Panc1 (cell line): ENCODE data around the gene MIXL1. TPM values are rescaled to one million over a fixed set of nuclear protein-coding genes. Genes with fewer than 3 reads are reported as not detected.

ENCODE experiments used
- ATAC-seq: fragments of 200-7000 bp; cut with Tn5 transposase; 2 replicates; pipeline ENCODE4 v1.9.1; 2020; ENCODE audit warnings: mild to moderate bottlenecking, moderate library complexity
- BruUV-seq: library from RNA; stranded (reverse); fragments of 400-500 nt; replicated peaks from 2 replicates; lab custom pipeline; 2021; lab: Mats Ljungman, UMichigan
- CTCF ChIA-PET: fragments of 300-600 bp; sonication (Branson Sonifier 250); formaldehyde crosslinking; loops from one replicate; lab custom pipeline; 2022; ENCODE audit warnings: antibody characterized with exemption; lab: Charles Lee
- POLR2A ChIA-PET: fragments of 300-600 bp; sonication (Branson Sonifier 250); formaldehyde crosslinking; loops from one replicate; lab custom pipeline; 2022; ENCODE audit warnings: antibody characterized with exemption; lab: Charles Lee
- DNase-seq: peaks from one replicate; pipeline ENCODE4 v3.0.0-alpha.2; 2010; ENCODE audit warnings: low read depth, low spot score
- H3K27ac ChIP-seq: 2 replicates; pipeline ENCODE4 v1.5.1; 2011; ENCODE audit warnings: mild to moderate bottlenecking, low read length, inconsistent platforms
- H3K27me3 ChIP-seq: fragments of 200-500 bp; sonication (Bioruptor generic); 2 replicates; pipeline ENCODE4 v1.6.0; 2014; ENCODE audit warnings: low read length, inconsistent platforms; ENCODE audit not compliant: control insufficient read depth, insufficient read depth
- H3K36me3 ChIP-seq: fragments of 200-500 bp; sonication (Bioruptor generic); 2 replicates; pipeline ENCODE4 v1.5.1; 2014; ENCODE audit warnings: inconsistent platforms, mild to moderate bottlenecking, low read length, moderate library complexity; ENCODE audit not compliant: control insufficient read depth, insufficient read depth
- H3K4me1 ChIP-seq: 2 replicates; pipeline ENCODE4 v1.5.1; 2011; ENCODE audit warnings: inconsistent platforms, mild to moderate bottlenecking, low read length, moderate library complexity; ENCODE audit not compliant: control insufficient read depth, insufficient read depth
- H3K4me3 ChIP-seq, 2 experiments: 2 replicates each; pipeline ENCODE4 v1.5.1; 2011 to 2012; ENCODE audit warnings: low read depth in 2 of 2, low read length in 2 of 2, mild to moderate bottlenecking in 2 of 2, inconsistent platforms in 1 of 2, moderate library complexity in 1 of 2
- H3K9me3 ChIP-seq: fragments of 200-500 bp; sonication (Bioruptor generic); 2 replicates; pipeline ENCODE4 v1.5.1; 2014; ENCODE audit warnings: low read depth, mild to moderate bottlenecking, inconsistent platforms, low read length, moderate library complexity; ENCODE audit not compliant: control insufficient read depth, insufficient read depth
- CTCF ChIP-seq: fragments of 450-650 bp; IDR thresholded peaks from 2 replicates; pipeline ENCODE4 v1.5.1; 2017; ENCODE audit warnings: mild to moderate bottlenecking
- POLR2AphosphoS5 ChIP-seq: IDR thresholded peaks from 2 replicates; pipeline ENCODE4 v1.6.1; 2012; ENCODE audit warnings: mild to moderate bottlenecking, low read depth, low read length, moderate library complexity
- REST ChIP-seq, 2 experiments: IDR thresholded peaks; 2 replicates each; pipeline ENCODE4 v1.6.1; 2011 to 2012; ENCODE audit warnings: low read depth in 2 of 2, control low read depth in 1 of 2, low read length in 1 of 2, mild to moderate bottlenecking in 1 of 2, moderate library complexity in 1 of 2; ENCODE audit not compliant: insufficient read depth in 1 of 2
- SIN3A ChIP-seq: IDR thresholded peaks from 2 replicates; pipeline ENCODE4 v1.6.1; 2012; ENCODE audit warnings: low read depth, mild to moderate bottlenecking, low read length, moderate library complexity, borderline replicate concordance; ENCODE audit not compliant: insufficient read depth
- TCF7L2 ChIP-seq: IDR thresholded peaks from 2 replicates; pipeline ENCODE4 v1.6.1; 2011; ENCODE audit warnings: mild to moderate bottlenecking, low read depth, low read length, inconsistent platforms
- in situ Hi-C: cut with HindIII; loops from 2 replicates; pipeline ENCODE4 v1.10.0; 2016; ENCODE audit warnings: low sequenced_read_pairs, low pct_unique_long_range_greater_than_20kb
- intact Hi-C: fragments of 100-400 bp; cut with micrococcal nuclease; formaldehyde crosslinking; loops from one replicate; pipeline ENCODE4 v1.10.0; 2022; ENCODE audit not compliant: unreplicated experiment
- total RNA-seq: library from RNA; stranded (reverse); gene quantifications from one replicate; pipeline ENCODE4 v1.2.1, GENCODE V29; 2021; ENCODE audit not compliant: unreplicated experiment

The MIXL1 gene
- total RNA-seq, 1 experiment from 2014 or later, result 0.69 TPM

- intact Hi-C loops (no loop called here), in situ Hi-C loops (no loop called here)
- no TSS peak for BruUV-seq
- Histone ChIP-seq H3K27me3 (no peaks in the 10 kb centered on the region), H3K36me3 (no peaks in the 10 kb centered on the region), H3K9me3 (no peaks in the 10 kb centered on the region), H3K4me1 (no peaks in the 10 kb centered on the region), H3K27ac (no peak overlapping the region), H3K4me3 (no peak overlapping the region)
- CTCF ChIA-PET, result no interaction called here
- TF ChIP-seq TCF7L2, result no peak
- no peak for TF ChIP-seq CTCF
- no peak for TF ChIP-seq POLR2AphosphoS5
- no peak for TF ChIP-seq REST (IDR thresholded peaks at IDR 0.05; ENCODE audit: insufficient read depth in 1 of 2, low read depth in 2 of 2, low read length in 1 of 2)
- no peak for TF ChIP-seq SIN3A
- no peak for ATAC-seq
- DNase-seq, result no peak
- POLR2A ChIA-PET, result no interaction called here
These were observed 12.8 kb upstream of the MIXL1 start for GRCh38 chr1:226210571-226211176.

- in situ Hi-C loops, result no loop called here
- Histone ChIP-seq H3K4me1 (no peaks in the 10 kb centered on the region), H3K4me3 (no peak overlapping the region), H3K9me3 (no peaks in the 10 kb centered on the region), H3K36me3 (no peaks in the 10 kb centered on the region), H3K27ac (no peak overlapping the region), H3K27me3 (no peaks in the 10 kb centered on the region)
- POLR2A ChIA-PET, result interaction anchor here (0.7 kb wide), 1 partner anchor 46 kb away, joined by 4 read pairs; no protein-coding TSS in a partner anchor
- ATAC-seq (no peak), DNase-seq (no peak)
- no TSS peak for BruUV-seq
- CTCF ChIA-PET, result interaction anchor here (0.7 kb wide), 1 partner anchor 91 kb away, joined by 3 read pairs; no protein-coding TSS in a partner anchor
- intact Hi-C loops, result no loop called here
- TF ChIP-seq CTCF (no peak), SIN3A (no peak), REST (IDR thresholded peaks at IDR 0.05; ENCODE audit: insufficient read depth in 1 of 2, low read depth in 2 of 2, low read length in 1 of 2) (no peak), POLR2AphosphoS5 (no peak), TCF7L2 (no peak)
These were observed 12.2 kb upstream of the MIXL1 start for GRCh38 chr1:226211181-226211821.
